C4-2B (cell line): ENCODE measurements around the gene CBX5.
A peak's percentile ranks its signal among the peaks of the same experiment; 100 is the strongest.
"Not testable (repeated sequence)": the region's sequence is repeated elsewhere in the genome, so short reads cannot be mapped to it uniquely, and the experiment has no call there.

Experiments used
- H3K27ac ChIP-seq: fragments of 450-650 bp; 2 replicates; pipeline ENCODE4 v1.5.1; 2017
- CTCF ChIP-seq: fragments of 450-650 bp; conservative IDR thresholded peaks from 2 replicates; pipeline ENCODE4 v1.5.1; 2017; ENCODE audit warnings: mild to moderate bottlenecking
- ZFX ChIP-seq: fragments of 450-650 bp; IDR thresholded peaks from 2 replicates; pipeline ENCODE4 v1.6.1; 2017

CBX5 gene

DNA sequence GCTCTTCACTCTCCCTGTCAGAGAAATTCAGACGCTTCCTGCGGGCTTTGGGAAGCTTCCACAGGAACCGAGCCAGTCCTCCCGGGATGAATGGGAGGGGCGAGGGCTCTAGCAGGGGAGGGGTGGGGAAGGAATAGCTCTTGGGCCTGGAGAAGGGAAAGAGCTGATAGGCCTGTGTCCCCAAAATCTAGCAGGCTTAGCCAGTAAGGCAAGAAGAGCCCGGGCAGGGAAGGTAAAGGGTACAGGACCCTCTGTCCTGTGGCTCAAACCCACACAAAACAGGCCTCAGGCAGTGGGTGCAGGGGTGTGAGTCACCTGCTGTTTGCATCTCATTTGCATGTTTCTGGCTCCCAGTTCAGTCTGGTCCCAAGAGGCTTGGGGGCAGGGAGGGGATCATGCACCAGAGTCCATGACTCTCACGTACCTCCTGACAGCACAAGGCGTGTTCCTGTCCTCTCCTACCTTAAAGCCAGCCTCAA, 82.5 kb downstream of the CBX5 start:
- no peak overlapping the region for H3K27ac ChIP-seq
- no peak for TF ChIP-seq CTCF
- no peak for TF ChIP-seq ZFX

- no peak overlapping the region for H3K27ac ChIP-seq
- TF ChIP-seq ZFX (no peak), CTCF (no peak)
Measured at GRCh38 chr12:54197010-54197409, 82.9 kb downstream of the CBX5 start.

DNA sequence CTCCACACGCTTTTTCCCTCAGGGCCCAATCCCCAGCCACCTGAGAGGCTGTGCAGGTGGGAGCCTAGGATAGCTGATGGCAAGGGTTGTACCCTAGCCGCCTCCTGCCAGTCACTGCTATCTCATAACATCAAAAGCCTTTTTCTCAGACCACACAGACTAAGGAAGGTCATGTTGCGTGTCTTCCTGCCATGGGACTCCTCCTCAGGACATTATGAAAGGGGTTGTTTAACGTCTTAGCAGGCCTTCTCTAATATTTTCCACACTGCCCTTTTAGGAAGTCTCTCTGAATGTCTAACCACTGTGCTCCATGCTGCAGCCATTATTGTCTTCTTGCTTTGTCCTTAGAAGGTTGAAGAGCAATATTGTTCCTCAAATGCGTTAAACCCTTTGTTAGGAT, 83.5 kb downstream of the CBX5 start:
- H3K27ac ChIP-seq = no peak overlapping the region
- TF ChIP-seq CTCF (no peak), ZFX (no peak)

- TF ChIP-seq ZFX (no peak), CTCF (no peak)
- H3K27ac ChIP-seq = no peak overlapping the region
Measured at GRCh38 chr12:54195737-54196347, 84.1 kb downstream of the CBX5 start.

DNA sequence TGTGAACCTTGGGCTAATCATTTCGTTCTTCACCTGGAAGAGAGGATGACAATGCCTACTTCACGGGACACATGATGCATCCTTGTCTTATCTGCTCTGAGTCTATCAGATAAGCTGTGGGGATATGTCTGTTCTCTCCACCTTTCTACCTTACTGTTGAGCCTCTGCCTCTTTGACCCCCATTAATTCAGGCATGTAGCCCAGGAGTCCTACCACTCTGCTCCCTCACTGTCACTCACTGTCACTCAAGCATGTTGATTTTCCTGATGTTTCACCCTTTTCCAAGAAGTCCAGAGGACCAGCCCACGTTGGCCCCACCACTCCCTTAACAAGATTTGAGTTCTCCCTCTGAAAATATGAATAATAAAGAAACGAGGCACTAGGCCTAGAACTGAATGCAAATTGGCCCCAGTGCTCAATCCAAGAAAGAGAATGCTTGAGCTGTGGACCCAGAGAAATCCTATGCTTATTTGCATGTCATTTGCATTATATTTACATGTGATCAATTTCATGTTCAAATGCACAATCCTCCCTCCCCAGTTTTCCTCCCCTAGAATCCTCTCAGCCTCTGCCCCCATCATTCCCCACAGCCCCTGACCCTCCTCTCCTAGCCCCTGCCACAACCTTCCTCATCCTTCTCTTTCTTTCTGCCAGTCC, 84.7 kb downstream of the CBX5 start:
- H3K27ac ChIP-seq = no peak overlapping the region

GRCh38 chr12:54194611-54195010, 85.3 kb downstream of the CBX5 start:
- H3K27ac ChIP-seq = not testable (repeated sequence)

More for the DNA sequence above, 84.7 kb downstream of the CBX5 start:
- TF ChIP-seq ZFX = no peak
- TF ChIP-seq CTCF = no peak

DNA sequence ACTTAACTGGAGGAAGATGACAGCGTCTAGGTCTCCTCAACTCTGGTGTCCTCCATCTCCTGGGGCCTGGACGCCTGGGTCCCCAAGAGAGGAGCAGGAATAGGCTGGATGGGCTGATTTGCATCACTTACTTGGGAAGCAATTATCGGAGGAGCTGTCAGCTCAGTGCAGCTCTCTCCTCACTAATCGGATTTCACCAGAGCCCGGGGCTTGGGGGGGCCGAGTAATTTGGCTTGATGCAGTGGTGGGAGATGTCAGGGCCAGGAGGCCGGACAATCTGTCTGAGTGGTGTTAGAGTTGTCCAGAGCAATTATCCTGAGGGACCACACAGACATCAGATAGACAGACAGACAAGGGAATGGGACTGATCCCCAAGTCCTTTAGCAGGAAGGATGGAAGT, 86.5 kb downstream of the CBX5 start:
- no peak overlapping the region for H3K27ac ChIP-seq
- TF ChIP-seq CTCF (no peak), ZFX (no peak)

DNA sequence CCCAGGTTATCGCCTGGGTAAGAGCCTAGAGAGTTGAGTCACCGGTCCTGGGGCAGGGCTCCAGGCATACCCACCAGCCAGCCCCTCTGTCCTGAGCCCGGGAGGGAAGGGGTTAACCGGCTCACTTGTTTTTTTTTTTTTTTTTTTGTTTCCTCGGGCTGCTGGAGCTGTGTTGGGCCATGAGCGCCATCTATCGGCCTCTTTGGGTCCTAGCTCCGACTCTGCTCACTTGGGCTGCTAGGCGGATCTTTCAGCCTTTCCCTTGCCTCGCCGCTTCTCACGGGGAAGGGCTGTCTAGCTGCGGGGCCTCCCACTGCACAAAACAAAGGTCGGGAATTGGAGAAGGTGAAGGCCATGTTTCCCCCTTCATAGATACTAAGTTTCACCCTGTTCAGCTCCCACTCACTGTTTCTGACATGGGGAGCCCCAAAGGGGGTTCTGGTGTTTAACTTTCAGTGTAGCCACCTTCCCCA, 88.3 kb downstream of the CBX5 start:
- no peak overlapping the region for H3K27ac ChIP-seq
- TF ChIP-seq CTCF (peak; percentile 94), ZFX (no peak)
